ENCODE data around the gene PSMD13.
"Not testable (repeated sequence)": the region's sequence is repeated elsewhere in the genome, so short reads cannot be mapped to it uniquely, and the experiment has no call there.

Gene PSMD13

GRCh38 chr11:223026-223789, 13.6 kb upstream of the PSMD13 start:
- no peak for TF ChIP-seq POLR2A (IDR thresholded peaks at IDR 0.05; ENCODE audit: low read depth, low read length)
- no peak for TF ChIP-seq POLR2AphosphoS5 (IDR thresholded peaks at IDR 0.05; ENCODE audit: low read depth, low read length)
- no peak for TF ChIP-seq TAF1 (IDR thresholded peaks at IDR 0.05; ENCODE audit: borderline replicate concordance, low read depth, low read length)
- FAIRE-seq = no peak
- DNase-seq (ENCODE audit: insufficient read length) = no peak

- FAIRE-seq (no peak), DNase-seq (ENCODE audit: insufficient read length) (no peak)
- TF ChIP-seq POLR2AphosphoS5 (IDR thresholded peaks at IDR 0.05; ENCODE audit: low read depth, low read length) = no peak
- TF ChIP-seq POLR2A (IDR thresholded peaks at IDR 0.05; ENCODE audit: low read depth, low read length) = no peak
- no peak for TF ChIP-seq TAF1 (IDR thresholded peaks at IDR 0.05; ENCODE audit: borderline replicate concordance, low read depth, low read length)
Measured at GRCh38 chr11:223884-224283, 12.9 kb upstream of the PSMD13 start.

- peak; percentile 24 for FAIRE-seq
- TF ChIP-seq TAF1 (IDR thresholded peaks at IDR 0.05; ENCODE audit: borderline replicate concordance, low read depth, low read length) = no peak
- DNase-seq (ENCODE audit: insufficient read length) = no peak
Measured at GRCh38 chr11:224424-224823, 12.4 kb upstream of the PSMD13 start.

GRCh38 chr11:225734-226453, 10.9 kb upstream of the PSMD13 start:
- TF ChIP-seq TAF1 (IDR thresholded peaks at IDR 0.05; ENCODE audit: borderline replicate concordance, low read depth, low read length) (no peak), POLR2A (IDR thresholded peaks at IDR 0.05; ENCODE audit: low read depth, low read length) (no peak), POLR2AphosphoS5 (IDR thresholded peaks at IDR 0.05; ENCODE audit: low read depth, low read length) (no peak)
- DNase-seq (ENCODE audit: insufficient read length) = no peak
- FAIRE-seq = peak; percentile 97

- no peak for DNase-seq (ENCODE audit: insufficient read length)
- no peak for FAIRE-seq
- TF ChIP-seq POLR2A (IDR thresholded peaks at IDR 0.05; ENCODE audit: low read depth, low read length) = no peak
- TF ChIP-seq POLR2AphosphoS5 (IDR thresholded peaks at IDR 0.05; ENCODE audit: low read depth, low read length) = no peak
- TF ChIP-seq TAF1 (IDR thresholded peaks at IDR 0.05; ENCODE audit: borderline replicate concordance, low read depth, low read length) = no peak
Measured at GRCh38 chr11:227824-228379, 8.9 kb upstream of the PSMD13 start.

GRCh38 chr11:230431-230830, 6.3 kb upstream of the PSMD13 start:
- TF ChIP-seq POLR2AphosphoS5 (IDR thresholded peaks at IDR 0.05; ENCODE audit: low read depth, low read length) (no peak), POLR2A (IDR thresholded peaks at IDR 0.05; ENCODE audit: low read depth, low read length) (no peak), TAF1 (IDR thresholded peaks at IDR 0.05; ENCODE audit: borderline replicate concordance, low read depth, low read length) (no peak)
- DNase-seq (ENCODE audit: insufficient read length) (no peak), FAIRE-seq (no peak)

GRCh38 chr11:232783-233565, 3.8 kb upstream of the PSMD13 start:
- no peak for FAIRE-seq

GRCh38 chr11:235180-235579, 1.6 kb upstream of the PSMD13 start:
- no peak for FAIRE-seq
- DNase-seq (ENCODE audit: insufficient read length) = no peak
- TF ChIP-seq POLR2A (IDR thresholded peaks at IDR 0.05; ENCODE audit: low read depth, low read length) = no peak
- TF ChIP-seq TAF1 (IDR thresholded peaks at IDR 0.05; ENCODE audit: borderline replicate concordance, low read depth, low read length) = no peak
- no peak for TF ChIP-seq POLR2AphosphoS5 (IDR thresholded peaks at IDR 0.05; ENCODE audit: low read depth, low read length)

More at GRCh38 chr11:232783-233565, 3.8 kb upstream of the PSMD13 start:
- no peak for TF ChIP-seq POLR2AphosphoS5 (IDR thresholded peaks at IDR 0.05; ENCODE audit: low read depth, low read length)
- TF ChIP-seq POLR2A (IDR thresholded peaks at IDR 0.05; ENCODE audit: low read depth, low read length) = no peak
- no peak for TF ChIP-seq TAF1 (IDR thresholded peaks at IDR 0.05; ENCODE audit: borderline replicate concordance, low read depth, low read length)
- DNase-seq (ENCODE audit: insufficient read length) = no peak

GRCh38 chr11:235609-235996, 1.2 kb upstream of the PSMD13 start:
- TF ChIP-seq TAF1 (IDR thresholded peaks at IDR 0.05; ENCODE audit: borderline replicate concordance, low read depth, low read length) (no peak), POLR2AphosphoS5 (IDR thresholded peaks at IDR 0.05; ENCODE audit: low read depth, low read length) (no peak), POLR2A (IDR thresholded peaks at IDR 0.05; ENCODE audit: low read depth, low read length) (no peak)
- DNase-seq (ENCODE audit: insufficient read length) = no peak
- peak; percentile 74 for FAIRE-seq

- TF ChIP-seq TAF1 (IDR thresholded peaks at IDR 0.05; ENCODE audit: borderline replicate concordance, low read depth, low read length) = peak; percentile 80
- peak; percentile 64; the same call in 1 of the 2 replicates for TF ChIP-seq POLR2A (IDR thresholded peaks at IDR 0.05; ENCODE audit: low read depth, low read length)
- peak; percentile 44; the same call in 1 of the 2 replicates for TF ChIP-seq POLR2AphosphoS5 (IDR thresholded peaks at IDR 0.05; ENCODE audit: low read depth, low read length)
- FAIRE-seq = no peak
- DNase-seq (ENCODE audit: insufficient read length) = peak; percentile 92
Measured at GRCh38 chr11:235997-236773, 591 bp upstream of the PSMD13 start, which contains the start of gene SIRT3. SIRT3 (minus strand) TSS chr11:236342; CDS start chr11:236328, 14 bp downstream.

- DNase-seq (ENCODE audit: insufficient read length) = not testable (repeated sequence)
- FAIRE-seq = peak; percentile 64
Measured at GRCh38 chr11:238346-238745, 1.6 kb downstream of the PSMD13 start.

Measured in GM12892 (cell line).